COLO668 (cell line): Measurements from ENCODE around the gene ATP8B3.

Experiments
- DNase-seq: peaks from one replicate; lab custom pipeline; 2025; ENCODE audit not compliant: unreplicated experiment; lab: John Stamatoyannopoulos, UW

The ATP8B3 gene, protein sequence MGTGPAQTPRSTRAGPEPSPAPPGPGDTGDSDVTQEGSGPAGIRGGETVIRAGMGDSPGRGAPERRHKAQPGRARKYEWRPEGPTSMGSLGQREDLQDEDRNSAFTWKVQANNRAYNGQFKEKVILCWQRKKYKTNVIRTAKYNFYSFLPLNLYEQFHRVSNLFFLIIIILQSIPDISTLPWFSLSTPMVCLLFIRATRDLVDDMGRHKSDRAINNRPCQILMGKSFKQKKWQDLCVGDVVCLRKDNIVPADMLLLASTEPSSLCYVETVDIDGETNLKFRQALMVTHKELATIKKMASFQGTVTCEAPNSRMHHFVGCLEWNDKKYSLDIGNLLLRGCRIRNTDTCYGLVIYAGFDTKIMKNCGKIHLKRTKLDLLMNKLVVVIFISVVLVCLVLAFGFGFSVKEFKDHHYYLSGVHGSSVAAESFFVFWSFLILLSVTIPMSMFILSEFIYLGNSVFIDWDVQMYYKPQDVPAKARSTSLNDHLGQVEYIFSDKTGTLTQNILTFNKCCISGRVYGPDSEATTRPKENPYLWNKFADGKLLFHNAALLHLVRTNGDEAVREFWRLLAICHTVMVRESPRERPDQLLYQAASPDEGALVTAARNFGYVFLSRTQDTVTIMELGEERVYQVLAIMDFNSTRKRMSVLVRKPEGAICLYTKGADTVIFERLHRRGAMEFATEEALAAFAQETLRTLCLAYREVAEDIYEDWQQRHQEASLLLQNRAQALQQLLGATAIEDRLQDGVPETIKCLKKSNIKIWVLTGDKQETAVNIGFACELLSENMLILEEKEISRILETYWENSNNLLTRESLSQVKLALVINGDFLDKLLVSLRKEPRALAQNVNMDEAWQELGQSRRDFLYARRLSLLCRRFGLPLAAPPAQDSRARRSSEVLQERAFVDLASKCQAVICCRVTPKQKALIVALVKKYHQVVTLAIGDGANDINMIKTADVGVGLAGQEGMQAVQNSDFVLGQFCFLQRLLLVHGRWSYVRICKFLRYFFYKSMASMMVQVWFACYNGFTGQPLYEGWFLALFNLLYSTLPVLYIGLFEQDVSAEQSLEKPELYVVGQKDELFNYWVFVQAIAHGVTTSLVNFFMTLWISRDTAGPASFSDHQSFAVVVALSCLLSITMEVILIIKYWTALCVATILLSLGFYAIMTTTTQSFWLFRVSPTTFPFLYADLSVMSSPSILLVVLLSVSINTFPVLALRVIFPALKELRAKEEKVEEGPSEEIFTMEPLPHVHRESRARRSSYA (N-terminal part only)

DNA sequence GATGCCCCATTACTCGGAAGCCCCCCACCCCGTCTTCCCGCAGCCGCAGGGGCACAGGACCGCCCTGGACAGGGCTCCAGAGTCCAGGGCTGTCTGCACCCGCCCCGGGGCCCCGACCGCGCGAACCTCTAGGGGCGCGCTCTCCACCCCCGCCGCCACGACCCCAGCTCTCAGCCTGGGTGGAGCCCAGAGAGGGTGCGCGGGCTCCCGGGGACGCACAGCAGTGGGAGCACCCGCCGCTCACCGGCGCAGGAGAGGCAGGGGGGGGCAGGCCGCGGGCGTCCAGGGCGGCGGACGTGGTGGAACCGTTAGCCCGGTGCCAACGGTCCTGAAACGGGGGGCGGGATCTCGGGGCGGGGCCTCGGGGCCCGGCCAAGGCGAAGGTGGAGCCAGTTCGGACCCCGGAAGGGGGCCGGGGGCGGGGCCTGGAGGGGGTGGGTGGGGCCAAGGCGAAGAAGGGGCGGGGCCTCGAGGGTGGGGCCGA lies at the start of gene ATP8B3:
TSS of gene ATP8B3 (minus strand) at position 335 of the 484 bp plus-strand sequence. CDS start 540 bp downstream, outside the sequence.
- no peak for DNase-seq

DNA sequence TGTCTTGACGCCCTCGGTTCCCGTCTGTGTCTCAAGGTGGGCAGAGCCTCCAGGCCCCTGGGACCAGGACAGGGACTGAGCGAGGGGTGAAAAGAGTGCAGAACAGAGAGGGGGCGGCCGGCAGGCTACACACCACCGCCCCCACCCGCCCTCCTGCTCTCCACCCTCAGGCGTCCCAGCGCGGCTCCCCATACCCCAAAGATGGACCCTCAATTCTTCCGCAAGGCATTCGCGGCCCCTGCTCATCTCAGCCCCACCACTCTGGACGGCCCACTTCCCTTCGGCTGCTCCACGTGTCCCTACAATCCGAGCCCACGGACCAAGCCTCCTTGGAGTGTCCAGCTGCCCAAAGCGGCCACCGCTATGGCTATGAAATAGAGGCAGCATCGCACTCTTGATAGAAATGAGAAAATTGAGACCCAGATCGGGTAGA lies 49.5 kb upstream of the ATP8B3 start:
- DNase-seq: peak; percentile 16

DNA sequence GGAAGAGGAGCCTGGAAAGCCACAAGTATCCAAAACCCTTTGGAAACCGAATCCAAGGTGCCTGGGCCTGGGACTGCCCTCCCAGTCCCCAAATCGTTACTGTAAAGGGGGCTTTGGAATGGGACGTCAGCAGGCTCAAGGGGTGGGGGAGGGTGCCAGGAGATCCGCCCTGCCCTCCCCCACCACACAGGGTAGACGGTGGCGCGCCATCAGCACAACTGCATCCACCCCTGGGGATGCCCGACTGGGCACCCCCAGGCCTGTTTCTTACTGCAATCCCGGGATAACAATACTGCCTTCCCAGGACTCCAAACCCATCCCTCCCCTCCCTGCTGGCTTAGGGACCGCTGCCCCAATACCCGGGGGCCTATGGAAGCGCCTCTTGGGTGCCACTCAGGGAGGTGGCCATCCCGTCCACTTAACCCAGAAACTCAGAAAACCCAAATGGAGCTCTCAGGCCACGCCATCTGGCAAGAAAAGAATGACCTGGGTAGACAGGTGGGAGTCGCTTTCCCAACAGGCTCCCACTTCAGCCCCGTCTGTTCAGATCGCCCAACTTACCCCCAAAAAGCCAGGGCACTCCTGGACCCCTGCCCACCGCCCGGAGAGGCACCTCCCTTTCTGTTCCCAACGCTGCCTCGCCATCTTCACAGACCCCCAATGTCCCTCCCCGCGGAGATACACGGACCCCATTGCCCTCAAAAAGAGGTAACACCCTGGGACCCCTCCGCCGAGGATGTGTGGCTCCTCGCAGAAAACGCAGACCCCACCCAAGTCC lies 48.9 kb upstream of the ATP8B3 start:
- peak; percentile 27 for DNase-seq

DNA sequence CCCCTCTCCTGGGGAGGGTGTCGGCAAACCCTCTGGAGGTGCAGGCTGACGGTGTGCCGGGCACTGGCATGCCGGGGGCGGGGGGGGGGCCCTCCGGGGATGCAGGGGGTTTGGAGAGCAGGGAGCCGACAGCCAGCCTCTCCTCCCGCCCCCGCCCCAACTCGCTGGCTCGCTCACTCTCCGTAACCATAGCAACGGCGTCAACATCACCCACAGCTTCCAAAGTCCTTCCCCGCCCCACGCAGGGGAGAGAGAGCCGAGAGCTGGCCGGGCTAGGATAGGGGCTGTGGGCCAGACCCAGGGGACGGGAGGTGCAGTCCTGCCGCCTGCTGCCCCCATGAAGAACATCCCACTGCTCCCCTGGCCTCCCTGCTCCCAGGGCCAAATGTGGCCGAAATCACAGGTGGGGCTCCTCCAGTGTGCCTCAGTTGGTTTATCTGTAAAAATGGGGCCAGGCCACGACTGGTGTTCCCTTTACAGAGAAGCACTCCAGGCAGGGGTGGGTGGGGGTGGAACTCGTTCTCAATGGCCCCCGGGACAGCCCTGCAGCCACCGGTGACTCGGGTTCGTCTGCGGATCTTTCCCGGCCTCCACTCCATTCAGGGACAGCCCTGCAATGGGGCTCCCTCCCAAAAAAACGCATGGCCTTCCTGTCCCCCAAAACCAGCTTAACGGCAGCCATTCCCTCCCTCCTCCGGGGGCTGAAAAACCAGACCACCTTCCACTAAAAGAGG lies 48.1 kb upstream of the ATP8B3 start:
- peak; percentile 74 for DNase-seq

DNA sequence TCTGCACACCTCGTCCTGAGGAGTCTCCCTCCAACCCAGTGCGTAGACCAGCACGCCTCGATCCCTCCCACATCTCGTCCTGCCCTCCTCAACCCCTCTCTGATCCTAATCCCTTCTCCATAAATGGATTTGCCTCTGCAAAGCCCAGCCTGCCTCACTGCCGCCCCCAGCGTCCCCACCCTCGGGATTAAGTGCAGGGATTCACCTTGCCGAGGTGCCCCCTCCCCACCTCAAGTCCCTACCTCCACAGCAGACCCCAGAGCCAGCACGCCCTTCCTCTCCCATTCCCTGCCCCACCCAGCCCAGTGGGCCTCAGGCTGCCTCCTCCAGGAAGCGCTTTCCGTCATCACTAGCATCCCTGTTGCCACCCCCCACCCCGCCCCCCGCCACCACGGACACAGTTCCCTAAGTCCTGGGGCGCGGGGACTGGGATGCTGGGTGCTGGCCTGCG lies 47.3 kb upstream of the ATP8B3 start:
- no peak for DNase-seq

DNA sequence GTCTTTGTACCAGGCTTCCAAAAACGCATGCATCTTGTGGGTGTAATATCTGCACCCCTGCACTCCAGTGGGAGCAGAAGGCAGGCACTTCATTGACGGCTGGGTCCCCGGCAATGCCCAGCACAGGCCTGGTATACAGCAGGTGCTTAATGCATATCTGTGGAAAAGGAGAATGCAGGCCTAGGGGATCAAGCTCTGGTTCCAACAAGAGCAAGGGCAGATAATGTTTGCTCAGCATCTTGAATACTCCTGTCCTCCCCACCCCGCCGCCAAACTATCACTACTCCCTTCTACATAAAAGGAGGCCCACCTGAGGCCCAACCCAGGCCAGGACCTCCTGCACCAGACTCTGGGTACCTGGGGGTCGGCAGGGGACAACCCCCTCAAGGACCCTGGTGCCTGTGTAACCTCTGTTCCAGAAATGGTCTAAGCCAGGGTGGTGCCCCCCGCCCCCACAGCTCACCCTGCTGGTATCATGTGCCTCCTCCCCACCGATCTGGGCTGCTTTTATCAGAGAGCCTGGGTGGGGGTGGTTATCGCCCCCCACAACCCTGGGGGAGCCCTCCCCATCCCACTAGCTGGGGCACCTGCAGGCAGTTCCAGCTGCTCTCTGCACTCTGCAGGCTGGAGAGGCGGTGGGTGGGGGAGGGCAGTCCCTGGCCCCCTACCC lies 46.5 kb upstream of the ATP8B3 start:
- DNase-seq: no peak

DNA sequence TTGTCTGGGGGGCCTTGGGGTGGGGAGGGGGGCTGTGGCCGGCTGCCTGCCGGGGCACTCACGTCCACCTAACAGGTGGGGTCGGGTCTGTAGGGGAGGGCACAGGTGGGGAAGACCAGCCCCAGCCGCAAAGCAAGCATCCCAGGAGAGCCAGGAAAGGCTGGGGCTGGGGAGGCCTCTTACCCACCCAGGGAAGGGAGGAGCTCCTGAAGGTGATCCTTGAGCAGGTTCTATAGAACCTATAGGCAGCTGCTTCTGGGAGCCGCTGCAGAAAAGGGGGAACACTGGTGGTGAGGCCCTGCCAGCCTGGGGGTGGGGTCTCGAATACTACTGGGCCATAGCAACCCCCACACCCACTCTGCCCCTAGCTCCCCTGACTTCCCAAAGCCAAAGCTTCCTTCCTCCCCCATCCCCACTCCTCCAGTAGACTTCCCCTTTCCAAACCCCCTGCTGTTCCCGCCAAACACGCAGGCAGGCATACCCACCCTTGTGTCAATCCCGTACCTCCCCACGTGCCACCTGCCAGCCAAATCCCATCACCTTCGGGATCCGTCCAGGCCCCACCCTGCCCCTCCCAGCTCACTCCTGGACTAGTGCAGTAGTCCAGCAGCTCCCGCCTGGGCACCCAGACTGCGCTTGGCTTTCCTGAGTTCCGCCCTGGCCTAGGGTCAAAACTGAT lies 45.7 kb upstream of the ATP8B3 start:
- DNase-seq: peak; percentile 67

DNA sequence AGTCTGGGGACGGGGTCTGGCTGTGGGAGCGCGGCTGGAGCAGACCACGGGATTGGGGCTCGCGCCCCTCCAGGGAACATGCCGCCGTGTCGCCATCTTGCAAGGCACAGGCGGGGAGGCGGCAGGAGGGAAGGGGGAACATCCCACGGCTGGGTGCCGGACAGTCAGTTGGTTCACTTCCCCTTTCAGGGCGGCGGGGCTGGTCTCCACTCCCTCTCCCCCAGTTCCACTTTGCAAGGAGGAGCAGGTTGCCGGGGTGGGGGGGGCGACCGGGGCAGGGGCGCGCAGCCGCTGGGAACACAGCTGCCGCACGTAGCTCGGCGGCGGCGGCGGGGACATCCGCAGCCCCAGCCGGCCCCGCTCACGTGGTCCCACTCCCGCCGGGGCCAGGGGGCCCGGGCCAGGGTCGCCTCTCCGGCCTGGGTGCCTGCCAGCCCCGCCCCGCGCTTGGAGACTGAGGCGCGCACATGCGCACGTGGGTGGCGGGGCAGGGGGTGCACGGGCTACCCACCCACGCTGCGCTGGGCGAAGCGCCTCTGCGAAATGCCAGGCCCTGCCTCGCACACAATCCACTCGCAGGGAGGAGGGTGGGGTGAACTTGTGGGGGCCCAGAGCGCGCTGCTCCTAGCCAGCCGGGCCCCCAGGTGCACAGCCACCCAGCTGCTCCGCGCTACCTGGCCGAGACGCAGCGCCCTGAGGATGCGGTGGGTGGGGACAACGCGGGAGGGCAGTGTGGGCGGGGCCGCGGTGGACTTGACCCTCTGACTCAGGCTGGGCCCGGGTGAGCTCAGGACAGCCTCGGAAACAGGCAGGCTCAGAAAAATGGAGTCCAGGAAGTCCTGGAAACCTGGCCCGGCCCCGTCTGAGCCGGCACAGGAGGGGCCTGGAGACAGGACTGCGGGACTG lies 44.9 kb upstream of the ATP8B3 start:
- peak; percentile 90 for DNase-seq

DNA sequence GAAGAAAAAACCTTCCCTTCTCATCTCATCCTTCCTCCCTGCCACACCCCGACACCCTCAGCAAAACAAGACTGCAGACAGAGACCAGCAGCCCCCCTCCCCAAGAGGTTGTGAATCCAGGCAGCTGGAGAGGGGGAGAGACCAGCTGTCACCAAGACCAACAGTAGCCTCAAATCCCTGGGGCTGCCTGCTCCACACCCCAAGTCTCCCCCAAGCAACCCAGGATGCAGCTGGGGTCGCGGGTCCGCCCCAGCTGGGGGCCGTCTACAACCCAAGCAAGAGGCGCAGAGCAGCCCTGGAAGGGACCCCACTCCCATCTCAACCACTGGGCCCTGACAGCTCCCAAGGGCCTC lies 44.2 kb upstream of the ATP8B3 start:
- no peak for DNase-seq

DNA sequence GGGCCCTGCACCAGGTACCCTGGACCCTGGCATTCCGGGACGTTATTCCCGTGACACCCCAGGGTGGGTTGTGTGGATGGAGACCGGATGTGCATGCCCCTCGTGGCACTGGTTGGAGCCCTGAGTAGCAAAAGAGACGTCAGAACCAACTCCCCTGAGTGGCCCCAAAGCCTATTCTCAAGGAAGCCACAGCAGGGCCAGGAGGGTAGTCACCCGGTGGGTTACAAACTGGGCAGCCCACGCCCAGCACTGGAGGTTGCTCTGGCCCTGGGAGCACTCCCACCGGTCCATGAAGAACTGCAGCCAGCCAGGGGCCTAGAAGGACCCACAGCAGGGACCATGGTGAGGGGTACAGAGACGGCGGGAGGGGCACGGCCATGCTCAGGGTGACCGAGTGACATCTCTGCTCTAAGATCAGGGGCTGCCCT lies 43.8 kb upstream of the ATP8B3 start:
- peak; percentile 47 for DNase-seq

DNA sequence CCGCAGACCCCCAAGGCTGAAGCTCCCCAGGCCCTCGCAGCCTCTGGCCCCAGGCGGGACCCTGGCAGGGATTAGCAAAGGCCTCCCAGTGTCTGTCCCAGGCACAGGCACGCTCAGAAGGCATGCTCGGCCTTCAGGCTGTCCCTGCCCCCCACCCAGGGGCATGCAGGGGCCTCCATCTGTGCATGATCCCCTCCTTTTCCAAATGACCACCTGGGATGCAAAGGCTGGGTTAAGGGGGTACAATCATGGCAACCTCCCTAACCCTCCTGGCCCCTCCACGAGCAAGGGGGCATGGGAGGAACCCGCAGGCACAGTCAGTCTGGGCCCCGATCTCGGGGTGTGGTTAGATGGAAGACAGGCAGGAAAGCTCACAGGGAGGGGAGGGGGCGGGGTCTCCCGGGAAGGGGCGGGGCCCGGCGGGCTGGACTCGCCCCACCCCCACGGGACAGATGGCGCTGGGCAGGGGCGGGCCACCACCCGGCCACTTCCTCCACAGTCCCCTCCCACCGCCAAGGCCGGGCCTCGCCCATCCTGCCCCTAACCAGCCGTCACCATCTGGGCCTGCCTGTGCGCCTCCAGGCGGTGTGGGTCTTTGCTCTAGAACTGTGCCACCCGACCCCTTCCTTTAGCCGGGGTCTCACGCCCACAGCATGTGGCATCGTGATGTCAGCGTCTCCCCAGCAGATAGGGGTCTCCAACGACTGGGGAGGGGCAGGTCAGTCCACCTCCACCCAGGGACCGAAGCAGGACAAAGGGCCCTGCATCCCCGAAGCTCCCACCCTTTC lies 43.2 kb upstream of the ATP8B3 start:
- peak; percentile 94 for DNase-seq

DNA sequence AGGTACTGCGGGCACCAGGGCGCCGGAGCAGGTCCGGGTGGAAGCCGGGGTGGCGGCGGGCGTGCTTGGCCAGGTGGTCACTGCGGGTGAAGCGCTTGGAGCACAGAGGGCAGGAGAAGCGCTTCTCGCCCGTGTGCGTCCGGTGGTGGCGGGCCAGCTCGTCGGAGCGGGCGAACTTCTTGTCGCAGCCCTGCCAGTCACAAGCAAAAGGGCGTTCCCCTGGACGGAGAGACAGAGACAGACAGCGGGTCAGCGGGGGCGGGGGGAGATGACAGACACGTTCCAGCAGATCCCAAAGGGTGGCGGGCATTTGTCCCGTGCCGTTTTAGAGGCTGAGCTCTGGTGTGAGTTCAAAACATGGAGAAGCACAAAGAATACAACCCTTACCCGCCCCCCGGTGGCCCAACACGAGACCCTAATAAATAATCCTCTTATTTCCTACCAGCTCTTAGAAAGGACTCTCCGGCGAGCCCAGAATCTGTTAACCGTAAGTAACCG lies 42.5 kb upstream of the ATP8B3 start:
- no peak for DNase-seq

DNA sequence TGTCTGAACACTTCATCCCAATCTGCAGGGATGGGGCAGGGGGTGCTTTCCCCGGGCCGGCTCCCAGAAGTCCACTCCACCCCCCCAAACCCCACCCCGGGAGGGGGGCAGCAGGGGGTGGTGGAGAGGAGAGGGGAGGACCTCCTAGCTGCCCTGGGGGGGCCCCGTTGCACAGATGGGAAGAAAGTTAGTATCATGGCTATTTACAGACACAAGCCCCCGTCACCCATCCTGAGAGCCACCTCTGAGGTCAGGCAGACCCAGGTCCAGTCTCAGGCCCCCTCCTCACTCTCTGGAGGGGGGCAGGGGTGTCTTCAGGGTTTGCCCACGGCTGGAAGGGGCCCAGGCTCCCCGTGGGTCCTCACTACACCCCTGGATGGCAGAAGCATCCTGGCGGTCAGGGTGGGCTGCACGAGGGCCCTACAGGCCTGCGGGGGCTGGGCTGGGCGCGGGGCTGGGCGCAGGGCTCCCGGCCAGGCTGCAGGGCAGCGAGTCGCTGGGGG lies 42.0 kb upstream of the ATP8B3 start:
- no peak for DNase-seq

DNA sequence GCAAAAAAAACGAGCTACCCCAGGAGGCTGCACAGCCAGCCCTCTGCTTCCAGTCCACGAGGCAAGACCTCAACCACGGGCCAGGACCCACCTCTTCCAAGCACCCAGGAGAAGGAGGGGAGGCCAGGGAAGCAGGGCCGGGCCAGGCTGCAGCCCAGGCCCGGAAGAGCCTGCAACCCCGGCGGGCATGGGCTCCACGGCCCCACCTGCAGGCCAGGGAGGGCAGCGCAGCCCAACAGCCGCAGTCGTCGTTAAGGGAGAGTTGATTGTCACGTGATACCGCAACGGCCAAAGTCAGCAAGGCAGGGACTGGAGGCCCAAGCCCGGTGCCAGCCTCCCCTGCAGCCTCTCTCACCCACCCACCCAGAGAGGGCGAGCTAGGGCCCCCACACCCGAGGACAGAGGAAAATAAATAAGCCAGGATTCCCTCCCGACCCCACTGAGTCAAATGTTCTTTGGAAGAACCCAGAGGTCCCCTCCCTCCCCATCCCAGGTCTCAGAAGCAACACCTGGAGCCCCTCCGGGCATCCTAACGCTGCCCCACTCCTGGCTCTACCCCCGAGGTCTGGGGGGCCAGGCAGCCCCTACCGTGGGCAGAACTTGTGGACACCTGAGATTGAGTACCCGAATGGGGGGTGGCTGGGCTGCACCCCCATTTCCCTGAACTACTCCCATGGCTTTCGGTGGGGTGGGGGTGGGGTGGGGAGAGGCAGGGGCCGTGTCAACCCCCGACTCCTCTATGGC lies 41.4 kb upstream of the ATP8B3 start:
- DNase-seq: peak; percentile 78

DNA sequence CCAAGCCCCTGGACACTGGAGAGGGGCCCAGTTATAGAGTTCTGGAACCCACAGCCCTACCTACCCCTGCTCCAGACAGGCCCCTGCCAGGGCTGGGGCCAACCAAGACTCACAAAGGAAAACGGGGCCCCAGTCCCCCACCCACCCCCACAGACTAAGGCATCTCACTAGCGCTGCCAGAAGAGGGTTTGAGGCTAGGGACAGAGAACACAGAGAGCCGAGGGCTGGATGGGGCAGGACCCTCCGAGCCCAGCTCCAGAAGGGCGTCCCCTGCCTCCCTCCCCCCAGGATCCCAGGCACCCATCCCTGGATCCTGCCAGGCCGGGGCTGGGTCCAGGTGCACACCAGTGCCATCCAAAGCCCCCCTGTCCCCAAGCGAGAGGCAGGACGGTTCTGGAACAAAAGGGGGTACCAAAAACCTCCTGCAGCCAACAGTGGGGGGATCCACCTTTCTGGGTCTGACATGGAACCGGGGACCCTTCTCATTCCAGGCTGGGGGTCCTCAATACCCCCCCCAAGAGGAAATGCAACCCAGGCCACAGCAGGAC lies 40.6 kb upstream of the ATP8B3 start:
- no peak for DNase-seq
